K562 (cell line): ENCODE data around the gene SF3A2. TPM values are rescaled to one million over a fixed set of nuclear protein-coding genes. Genes with fewer than 3 reads are reported as not detected.

Experiments
- ATAC-seq: fragments of 200-7000 bp; cut with Tn5 transposase; 3 replicates; pipeline ENCODE4 v1.9.1; 2020; ENCODE audit warnings: moderate library complexity
- BruUV-seq: library from RNA; stranded (reverse); fragments of 400-500 nt; replicated peaks from 2 replicates; lab custom pipeline; 2021; lab: Mats Ljungman, UMichigan
- CTCF ChIA-PET: fragments of 300-600 bp; formaldehyde crosslinking; extraction: SDS; loops from one replicate; lab custom pipeline; 2021; ENCODE audit warnings: low intra/inter-chr PET ratio; lab: Yijun Ruan, JAX
- POLR2A ChIA-PET: fragments of 300-600, 350-650 bp; sonication (Branson Sonifier 250); formaldehyde crosslinking; extraction: SDS; loops from one replicate; lab custom pipeline; 2021; ENCODE audit warnings: antibody characterized with exemption, inconsistent platforms; lab: Yijun Ruan, JAX
- DNase-seq, 4 experiments: peaks; one replicate each; pipeline versions ENCODE4 v3.0.0 to v3.0.0-alpha.2; 2011 to 2018; ENCODE audit warnings: low spot score in 3 of 4, mixed read lengths in 3 of 4; ENCODE audit errors: extremely low read depth in 1 of 4
- FAIRE-seq: peaks from 2 replicates; lab custom pipeline; 2011; peaks lifted over from hg19 to GRCh38; lab: Jason Lieb, UNC
- H2AFZ ChIP-seq: 2 replicates; pipeline ENCODE4 v1.6.0; 2011; ENCODE audit warnings: low read depth, low read length, control low read depth, inconsistent platforms
- H3K27ac ChIP-seq: fragments of 200-600 bp; 3 replicates; pipeline ENCODE4 v1.8.0; 2011; ENCODE audit warnings: low read depth, mild to moderate bottlenecking, control low read depth, inconsistent platforms, low read length, moderate library complexity, mixed read lengths; ENCODE audit errors: extremely low read depth
- H3K27me3 ChIP-seq, 2 experiments: fragments of 300-600 bp in 1 of 2; 2 replicates in 1 of 2; 3 replicates in 1 of 2; pipeline versions ENCODE4 v1.6.0 to v1.8.0; 2011; ENCODE audit warnings: inconsistent platforms in 2 of 2, low read length in 2 of 2, mild to moderate bottlenecking in 1 of 2, mixed read lengths in 1 of 2, moderate library complexity in 1 of 2; ENCODE audit not compliant: control insufficient read depth in 2 of 2, insufficient read depth in 2 of 2
- H3K36me3 ChIP-seq: fragments of 300-600 bp; 3 replicates; pipeline ENCODE4 v1.8.0; 2011; ENCODE audit warnings: mild to moderate bottlenecking, low read length, inconsistent platforms; ENCODE audit not compliant: control insufficient read depth, insufficient read depth
- H3K4me1 ChIP-seq, 2 experiments: fragments of 200-600 bp in 1 of 2; replicated peaks in 1 of 2; 2 replicates in 1 of 2; 3 replicates in 1 of 2; pipeline versions ENCODE4 v1.5.1 to v1.8.0; 2011; ENCODE audit warnings: inconsistent platforms in 2 of 2, low read length in 2 of 2, mild to moderate bottlenecking in 1 of 2, mixed read lengths in 1 of 2, moderate library complexity in 1 of 2; ENCODE audit not compliant: control insufficient read depth in 2 of 2, insufficient read depth in 2 of 2
- H3K4me2 ChIP-seq: 2 replicates; pipeline ENCODE4 v1.6.1; 2011; ENCODE audit warnings: low read length, control low read depth, inconsistent platforms, mixed read lengths; ENCODE audit not compliant: insufficient read depth
- H3K4me3 ChIP-seq: fragments of 200-600 bp; sonication (generic), shearing (Covaris generic); 2 replicates; pipeline ENCODE4 v1.5.1; 2016; ENCODE audit warnings: control low read depth, inconsistent platforms
- H3K79me2 ChIP-seq: fragments of 200-600 bp; 3 replicates; pipeline ENCODE4 v1.8.0; 2011; ENCODE audit warnings: low read length, inconsistent platforms; ENCODE audit not compliant: control insufficient read depth, insufficient read depth
- H3K9ac ChIP-seq, 2 experiments: 2 replicates each; pipeline versions ENCODE4 v1.6.0 to v1.6.1; 2011; ENCODE audit warnings: low read depth in 2 of 2, low read length in 2 of 2, control low read depth in 1 of 2, inconsistent platforms in 1 of 2, mild to moderate bottlenecking in 1 of 2, mixed read lengths in 1 of 2; ENCODE audit not compliant: insufficient read depth in 1 of 2
- H3K9me1 ChIP-seq: one replicate; pipeline ENCODE4 v1.6.0; 2011; ENCODE audit warnings: inconsistent platforms, mild to moderate bottlenecking, low read length, moderate library complexity; ENCODE audit not compliant: control insufficient read depth, insufficient read depth
- H3K9me3 ChIP-seq: replicated peaks from 2 replicates; pipeline ENCODE4 v1.5.1; 2011; ENCODE audit warnings: low read depth, low read length, inconsistent platforms; ENCODE audit not compliant: control insufficient read depth, insufficient read depth
- H4K20me1 ChIP-seq: replicated peaks from 2 replicates; pipeline ENCODE4 v1.6.1; 2011; ENCODE audit warnings: low read length, inconsistent platforms, mixed read lengths; ENCODE audit not compliant: control insufficient read depth, insufficient read depth
- RBM22 ChIP-seq: fragments of 200-400 bp; formaldehyde crosslinking; IDR thresholded peaks from 2 replicates; pipeline ENCODE4 v1.6.1; 2018; ENCODE audit warnings: low read length, low read depth; ENCODE audit not compliant: poor library complexity, severe bottlenecking
- TRIM24 ChIP-seq, 2 experiments: fragments of 450-650 bp; IDR thresholded peaks; 2 replicates each; pipeline ENCODE4 v1.6.1; 2016
- ZBTB11 ChIP-seq, 3 experiments: fragments of 200-800 bp in 1 of 3; fragments of 250-450 bp in 1 of 3; fragments of 450-650 bp in 1 of 3; sonication (Bioruptor Pico) in 1 of 3; sonication (Bioruptor generic) in 1 of 3; formaldehyde crosslinking in 1 of 3; IDR thresholded peaks; 2 replicates each; pipeline versions ENCODE4 v1.6.1 to v1.8.0; 2016 to 2022; ENCODE audit warnings: mild to moderate bottlenecking in 2 of 3, missing genetic modification characterization in 2 of 3, missing compliant biosample characterization in 1 of 3, moderate library complexity in 1 of 3
- WGBS: fragments of 100-300 bp; shearing (Covaris generic); methylation state at CpG from one replicate; pipeline ENCODE4 v1.1.6; 2016; ENCODE audit warnings: low coverage, mixed read lengths; ENCODE audit not compliant: insufficient coverage; ENCODE audit errors: missing lambda C conversion rate; 5-methylcytosine and 5-hydroxymethylcytosine counted together
- in situ Hi-C: fragments of 300-500 bp; cut with MboI; formaldehyde crosslinking; loops from 4 replicates; pipeline ENCODE4 v1.15.0; 2018; ENCODE audit warnings: inconsistent platforms, mixed read lengths
- intact Hi-C: fragments of 100-400 bp; cut with micrococcal nuclease; formaldehyde crosslinking; loops from 2 replicates; pipeline ENCODE4 v1.14.2; 2022
- polyA plus RNA-seq, 8 experiments: library from polyadenylated mRNA; depleted of rRNA in 4 of 8; stranded (reverse) in 5 of 8; unstranded in 3 of 8; fragments of >200 nt; fragmentation: Nextera tagmentation in 2 of 8; fragmentation: Illumina TruSeq in 1 of 8; extraction: Ambion mirVana in 2 of 8; extraction: Trizol in 1 of 8; gene quantifications; 2 replicates each; pipeline versions ENCODE4 v1.2.1 to v1.2.3, GENCODE V29; 2011 to 2014; ENCODE audit warnings: inconsistent platforms in 1 of 8, missing spikeins in 1 of 8
- total RNA-seq, 7 experiments: library from RNA; depleted of rRNA in 6 of 7; stranded (reverse); fragments of >200 nt in 6 of 7; fragmentation: Illumina TruSeq in 2 of 7; extraction: Trizol in 2 of 7; gene quantifications; 2 replicates each; pipeline versions ENCODE4 v1.2.1 to v1.2.3, GENCODE V29; 2011 to 2021; ENCODE audit warnings: low replicate concordance in 1 of 7

SF3A2 gene
- total and polyA plus RNA-seq, 9 of the 15 experiments (the other 6 are each of a cell fraction or from before 2014, with no cell fraction given): 0.17 to 194 (median 22.8) TPM

GRCh38 chr19:2188708-2189385 is 47.8 kb upstream of the SF3A2 start (continued):
- TF ChIP-seq ZBTB11 (CRISPR knock-in tag; IDR thresholded peaks at IDR 0.05): no peak
- TF ChIP-seq, all 486 proteins: peak for 3

DNA sequence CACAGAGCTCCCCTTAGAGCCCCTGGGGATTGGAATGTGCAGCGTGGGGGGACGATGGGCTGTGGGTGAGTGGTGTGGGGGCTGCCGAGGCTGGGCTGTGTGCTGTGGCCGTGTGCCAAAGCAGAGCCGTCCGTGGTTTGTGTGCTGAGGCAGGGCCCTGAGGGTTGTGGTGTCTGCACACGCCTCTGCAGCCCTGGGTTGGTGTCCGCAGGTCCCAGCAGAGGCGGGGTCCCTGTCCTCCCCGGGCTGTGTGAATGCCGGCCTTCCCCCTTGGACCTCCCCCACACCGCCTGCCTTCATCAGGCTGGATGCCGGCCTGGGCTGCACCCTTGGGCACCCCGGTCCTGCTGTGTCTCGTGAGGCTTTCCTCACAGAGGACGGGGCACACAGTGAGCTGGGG is 46.7 kb upstream of the SF3A2 start:
- H4K20me1 ChIP-seq: peaks cover 9% of the 10 kb centered on the region
- no peaks in the 10 kb centered on the region for H3K9me3 ChIP-seq
- BruUV-seq: no TSS peak
- ATAC-seq (no peak), FAIRE-seq (no peak), DNase-seq (no peak)
- H3K9ac ChIP-seq: no peak overlapping the region
- H3K27me3 ChIP-seq: no peaks in the 10 kb centered on the region
- peaks cover 3% of the 10 kb centered on the region for H3K9me1 ChIP-seq
- no peak overlapping the region for H3K27ac ChIP-seq
- no peak overlapping the region for H3K4me2 ChIP-seq
- in situ Hi-C loops: no loop called here
- intact Hi-C loops: no loop called here
- H3K79me2 ChIP-seq: peaks cover 39% of the 10 kb centered on the region
- H3K4me1 ChIP-seq: peaks cover 0 to 51% of the 10 kb centered on the region in 2 experiments; a peak in 3 of 5 replicates
- CTCF ChIA-PET: no interaction called here
- H3K36me3 ChIP-seq: peaks cover 91% of the 10 kb centered on the region
- POLR2A ChIA-PET: interaction anchor here (0.6 to 1.0 kb wide), 2 partner anchors 9 to 40 kb away, joined by 3 read pairs; no protein-coding TSS in a partner anchor
- 95% methylated on average over 11 of the region's 16 CpGs for WGBS
- peak; percentile 7 for TF ChIP-seq RBM22
- TF ChIP-seq TRIM24 (IDR thresholded peaks at IDR 0.05): no peak
- H2AFZ ChIP-seq: no peak overlapping the region
- no peak overlapping the region for H3K4me3 ChIP-seq
